K562 (cell line): ENCODE data around the gene IGLL1. TPM values are rescaled to one million over a fixed set of nuclear protein-coding genes. Genes with fewer than 3 reads are reported as not detected.

Source experiments
- ATAC-seq: fragments of 200-7000 bp; cut with Tn5 transposase; 3 replicates; pipeline ENCODE4 v1.9.1; 2020; ENCODE audit warnings: moderate library complexity
- BruUV-seq: library from RNA; stranded (reverse); fragments of 400-500 nt; replicated peaks from 2 replicates; lab custom pipeline; 2021; lab: Mats Ljungman, UMichigan
- CTCF ChIA-PET: fragments of 300-600 bp; formaldehyde crosslinking; extraction: SDS; loops from one replicate; lab custom pipeline; 2021; ENCODE audit warnings: low intra/inter-chr PET ratio; lab: Yijun Ruan, JAX
- POLR2A ChIA-PET: fragments of 300-600, 350-650 bp; sonication (Branson Sonifier 250); formaldehyde crosslinking; extraction: SDS; loops from one replicate; lab custom pipeline; 2021; ENCODE audit warnings: antibody characterized with exemption, inconsistent platforms; lab: Yijun Ruan, JAX
- DNase-seq, 4 experiments: peaks; one replicate each; pipeline versions ENCODE4 v3.0.0 to v3.0.0-alpha.2; 2011 to 2018; ENCODE audit warnings: low spot score in 3 of 4, mixed read lengths in 3 of 4; ENCODE audit errors: extremely low read depth in 1 of 4
- FAIRE-seq: peaks from 2 replicates; lab custom pipeline; 2011; peaks lifted over from hg19 to GRCh38; lab: Jason Lieb, UNC
- H2AFZ ChIP-seq: 2 replicates; pipeline ENCODE4 v1.6.0; 2011; ENCODE audit warnings: low read depth, low read length, control low read depth, inconsistent platforms
- H3K27ac ChIP-seq: fragments of 200-600 bp; 3 replicates; pipeline ENCODE4 v1.8.0; 2011; ENCODE audit warnings: low read depth, mild to moderate bottlenecking, control low read depth, inconsistent platforms, low read length, moderate library complexity, mixed read lengths; ENCODE audit errors: extremely low read depth
- H3K27me3 ChIP-seq, 2 experiments: fragments of 300-600 bp in 1 of 2; 2 replicates in 1 of 2; 3 replicates in 1 of 2; pipeline versions ENCODE4 v1.6.0 to v1.8.0; 2011; ENCODE audit warnings: inconsistent platforms in 2 of 2, low read length in 2 of 2, mild to moderate bottlenecking in 1 of 2, mixed read lengths in 1 of 2, moderate library complexity in 1 of 2; ENCODE audit not compliant: control insufficient read depth in 2 of 2, insufficient read depth in 2 of 2
- H3K36me3 ChIP-seq: fragments of 300-600 bp; 3 replicates; pipeline ENCODE4 v1.8.0; 2011; ENCODE audit warnings: mild to moderate bottlenecking, low read length, inconsistent platforms; ENCODE audit not compliant: control insufficient read depth, insufficient read depth
- H3K4me1 ChIP-seq, 2 experiments: fragments of 200-600 bp in 1 of 2; replicated peaks in 1 of 2; 2 replicates in 1 of 2; 3 replicates in 1 of 2; pipeline versions ENCODE4 v1.5.1 to v1.8.0; 2011; ENCODE audit warnings: inconsistent platforms in 2 of 2, low read length in 2 of 2, mild to moderate bottlenecking in 1 of 2, mixed read lengths in 1 of 2, moderate library complexity in 1 of 2; ENCODE audit not compliant: control insufficient read depth in 2 of 2, insufficient read depth in 2 of 2
- H3K4me2 ChIP-seq: 2 replicates; pipeline ENCODE4 v1.6.1; 2011; ENCODE audit warnings: low read length, control low read depth, inconsistent platforms, mixed read lengths; ENCODE audit not compliant: insufficient read depth
- H3K4me3 ChIP-seq: fragments of 200-600 bp; sonication (generic), shearing (Covaris generic); 2 replicates; pipeline ENCODE4 v1.5.1; 2016; ENCODE audit warnings: control low read depth, inconsistent platforms
- H3K79me2 ChIP-seq: fragments of 200-600 bp; 3 replicates; pipeline ENCODE4 v1.8.0; 2011; ENCODE audit warnings: low read length, inconsistent platforms; ENCODE audit not compliant: control insufficient read depth, insufficient read depth
- H3K9ac ChIP-seq, 2 experiments: 2 replicates each; pipeline versions ENCODE4 v1.6.0 to v1.6.1; 2011; ENCODE audit warnings: low read depth in 2 of 2, low read length in 2 of 2, control low read depth in 1 of 2, inconsistent platforms in 1 of 2, mild to moderate bottlenecking in 1 of 2, mixed read lengths in 1 of 2; ENCODE audit not compliant: insufficient read depth in 1 of 2
- H3K9me1 ChIP-seq: one replicate; pipeline ENCODE4 v1.6.0; 2011; ENCODE audit warnings: inconsistent platforms, mild to moderate bottlenecking, low read length, moderate library complexity; ENCODE audit not compliant: control insufficient read depth, insufficient read depth
- H3K9me3 ChIP-seq: replicated peaks from 2 replicates; pipeline ENCODE4 v1.5.1; 2011; ENCODE audit warnings: low read depth, low read length, inconsistent platforms; ENCODE audit not compliant: control insufficient read depth, insufficient read depth
- H4K20me1 ChIP-seq: replicated peaks from 2 replicates; pipeline ENCODE4 v1.6.1; 2011; ENCODE audit warnings: low read length, inconsistent platforms, mixed read lengths; ENCODE audit not compliant: control insufficient read depth, insufficient read depth
- BRF1 ChIP-seq: IDR thresholded peaks from 3 replicates; pipeline ENCODE4 v1.6.1; 2011; ENCODE audit warnings: borderline replicate concordance, mild to moderate bottlenecking; ENCODE audit not compliant: insufficient read length; ENCODE audit errors: extremely low read depth
- CBX2 ChIP-seq: fragments of 200-600 bp; sonication (generic); IDR thresholded peaks from one replicate; pipeline ENCODE4 v1.6.1; 2012; ENCODE audit warnings: mild to moderate bottlenecking, low read length, inconsistent platforms; ENCODE audit not compliant: insufficient read depth, poor library complexity, severe bottlenecking
- CUX1 ChIP-seq: fragments of 200-800 bp; sonication (Bioruptor generic); IDR thresholded peaks from 2 replicates; pipeline ENCODE4 v1.6.1; 2016; ENCODE audit warnings: missing genetic modification characterization, missing compliant biosample characterization
- DMBX1 ChIP-seq: fragments of 250-450 bp; sonication (Bioruptor Pico); IDR thresholded peaks from 2 replicates; pipeline ENCODE4 v1.8.0; 2022; ENCODE audit warnings: inconsistent platforms, mild to moderate bottlenecking, moderate library complexity, borderline replicate concordance
- HCFC1 ChIP-seq: IDR thresholded peaks from 2 replicates; pipeline ENCODE4 v1.6.1; 2012; ENCODE audit warnings: low read depth, low read length, improper control_type of control experiment
- JUND ChIP-seq, 2 experiments: IDR thresholded peaks; 2 replicates in 1 of 2; 3 replicates in 1 of 2; pipeline ENCODE4 v1.6.1; 2011; ENCODE audit warnings: borderline replicate concordance in 2 of 2, low read depth in 2 of 2, low read length in 2 of 2, improper control_type of control experiment in 1 of 2, missing biosample characterization in 1 of 2, missing genetic modification characterization in 1 of 2, missing genetic modification reagents in 1 of 2
- PHB2 ChIP-seq: fragments of 450-650 bp; IDR thresholded peaks from 2 replicates; pipeline ENCODE4 v1.6.1; 2017; ENCODE audit warnings: low read depth
- POLR2A ChIP-seq: fragments of 450-650 bp; conservative IDR thresholded peaks from 2 replicates; pipeline ENCODE4 v1.6.1; 2016
- ZNF217 ChIP-seq: sonication (generic); formaldehyde crosslinking; IDR thresholded peaks from 2 replicates; pipeline ENCODE4 v1.8.0; 2022; ENCODE audit warnings: mild to moderate bottlenecking, missing genetic modification reagents
- ZNF436 ChIP-seq: fragments of 250-450, 450-650 bp; sonication (Bioruptor Pico); formaldehyde crosslinking; IDR thresholded peaks from 2 replicates; pipeline ENCODE4 v1.7.0; 2020; ENCODE audit warnings: mild to moderate bottlenecking
- ZNF707 ChIP-seq: fragments of 250-450 bp; sonication (Bioruptor Pico); conservative IDR thresholded peaks from 2 replicates; pipeline ENCODE4 v1.8.0; 2022; ENCODE audit warnings: inconsistent platforms, mild to moderate bottlenecking, moderate library complexity
- WGBS: fragments of 100-300 bp; shearing (Covaris generic); methylation state at CpG from one replicate; pipeline ENCODE4 v1.1.6; 2016; ENCODE audit warnings: low coverage, mixed read lengths; ENCODE audit not compliant: insufficient coverage; ENCODE audit errors: missing lambda C conversion rate; 5-methylcytosine and 5-hydroxymethylcytosine counted together
- in situ Hi-C: fragments of 300-500 bp; cut with MboI; formaldehyde crosslinking; loops from 4 replicates; pipeline ENCODE4 v1.15.0; 2018; ENCODE audit warnings: inconsistent platforms, mixed read lengths
- intact Hi-C: fragments of 100-400 bp; cut with micrococcal nuclease; formaldehyde crosslinking; loops from 2 replicates; pipeline ENCODE4 v1.14.2; 2022
- polyA plus RNA-seq, 8 experiments: library from polyadenylated mRNA; depleted of rRNA in 4 of 8; stranded (reverse) in 5 of 8; unstranded in 3 of 8; fragments of >200 nt; fragmentation: Nextera tagmentation in 2 of 8; fragmentation: Illumina TruSeq in 1 of 8; extraction: Ambion mirVana in 2 of 8; extraction: Trizol in 1 of 8; gene quantifications; 2 replicates each; pipeline versions ENCODE4 v1.2.1 to v1.2.3, GENCODE V29; 2011 to 2014; ENCODE audit warnings: inconsistent platforms in 1 of 8, missing spikeins in 1 of 8
- total RNA-seq, 7 experiments: library from RNA; depleted of rRNA in 6 of 7; stranded (reverse); fragments of >200 nt in 6 of 7; fragmentation: Illumina TruSeq in 2 of 7; extraction: Trizol in 2 of 7; gene quantifications; 2 replicates each; pipeline versions ENCODE4 v1.2.1 to v1.2.3, GENCODE V29; 2011 to 2021; ENCODE audit warnings: low replicate concordance in 1 of 7

Gene IGLL1
- total and polyA plus RNA-seq, 9 of the 15 experiments (the other 6 are each of a cell fraction or from before 2014, with no cell fraction given), result 0.10 to 0.32 (median 0.20) TPM; not detected in 6

GRCh38 chr22:23574877-23575276, 5.2 kb downstream of the IGLL1 start:
- no peak for FAIRE-seq
- CTCF ChIA-PET, result no interaction called here
- no peak for ATAC-seq
- Histone ChIP-seq H3K36me3 (no peaks in the 10 kb centered on the region), H4K20me1 (no peaks in the 10 kb centered on the region), H3K4me3 (no peak overlapping the region), H2AFZ (no peak overlapping the region), H3K9me1 (no peaks in the 10 kb centered on the region), H3K9me3 (no peaks in the 10 kb centered on the region), H3K4me2 (no peak overlapping the region), H3K27ac (no peak overlapping the region), H3K4me1 (peaks cover 0 to under 1% of the 10 kb centered on the region in 2 experiments; a peak in 1 of 5 replicates), H3K27me3 (no peaks in the 10 kb centered on the region), H3K9ac (no peak overlapping the region), H3K79me2 (no peaks in the 10 kb centered on the region)
- no peak for TF ChIP-seq CBX2
- no peak for TF ChIP-seq ZNF217
- no peak for TF ChIP-seq HCFC1
- DNase-seq, result no peak
- WGBS, result 15% methylated on average over 8 of the region's 8 CpGs
- intact Hi-C loops (no loop called here), in situ Hi-C loops (loop anchor here (25.0 kb wide), 2 partner anchors 413 to 613 kb away; no protein-coding TSS in a partner anchor)
- no TSS peak for BruUV-seq
- POLR2A ChIA-PET, result interaction anchor here (0.6 kb wide), 1 partner anchor 64 kb away, joined by 3 read pairs; no protein-coding TSS in a partner anchor

GRCh38 chr22:23574371-23574811, 5.7 kb downstream of the IGLL1 start:
- H3K9ac ChIP-seq, result no peak overlapping the region
- no peaks in the 10 kb centered on the region for H3K79me2 ChIP-seq
- H2AFZ ChIP-seq, result no peak overlapping the region
- H3K4me3 ChIP-seq, result no peak overlapping the region
- 0% methylated on average over 2 of the region's 4 CpGs for WGBS
- no peaks in the 10 kb centered on the region for H3K9me1 ChIP-seq
- H4K20me1 ChIP-seq, result no peaks in the 10 kb centered on the region
- DNase-seq, result no peak
- ATAC-seq, result peak; percentile 51; the same call in 1 of the 3 replicates
- H3K27ac ChIP-seq, result no peak overlapping the region
- no peak for FAIRE-seq
- in situ Hi-C loops, result no loop called here
- no peaks in the 10 kb centered on the region for H3K27me3 ChIP-seq
- H3K36me3 ChIP-seq, result no peaks in the 10 kb centered on the region
- no peaks in the 10 kb centered on the region for H3K9me3 ChIP-seq
- POLR2A ChIA-PET, result no interaction called here
- intact Hi-C loops, result no loop called here
- H3K4me1 ChIP-seq, result no peaks in the 10 kb centered on the region
- CTCF ChIA-PET, result no interaction called here
- no TSS peak for BruUV-seq
- H3K4me2 ChIP-seq, result no peak overlapping the region
- TF ChIP-seq JUND (IDR thresholded peaks at IDR 0.05; ENCODE audit: borderline replicate concordance, low read depth, low read length) (no peak), JUND (tag; IDR thresholded peaks at IDR 0.05; ENCODE audit: borderline replicate concordance, low read depth, low read length) (no peak), CUX1 (CRISPR knock-in tag) (no peak), BRF1 (no peak), POLR2A (no peak), ZNF707 (CRISPR knock-in tag) (no peak), DMBX1 (no peak), PHB2 (no peak), ZNF436 (CRISPR knock-in tag) (no peak)
